ENCODE data around the gene SFXN5. TPM values are rescaled to one million over a fixed set of nuclear protein-coding genes. Genes with fewer than 3 reads are reported as not detected.
A peak's percentile ranks its signal among the peaks of the same experiment; 100 is the strongest.

Gene SFXN5
- total RNA-seq, 1 donor from 2014 or later = 15.4 TPM

DNA sequence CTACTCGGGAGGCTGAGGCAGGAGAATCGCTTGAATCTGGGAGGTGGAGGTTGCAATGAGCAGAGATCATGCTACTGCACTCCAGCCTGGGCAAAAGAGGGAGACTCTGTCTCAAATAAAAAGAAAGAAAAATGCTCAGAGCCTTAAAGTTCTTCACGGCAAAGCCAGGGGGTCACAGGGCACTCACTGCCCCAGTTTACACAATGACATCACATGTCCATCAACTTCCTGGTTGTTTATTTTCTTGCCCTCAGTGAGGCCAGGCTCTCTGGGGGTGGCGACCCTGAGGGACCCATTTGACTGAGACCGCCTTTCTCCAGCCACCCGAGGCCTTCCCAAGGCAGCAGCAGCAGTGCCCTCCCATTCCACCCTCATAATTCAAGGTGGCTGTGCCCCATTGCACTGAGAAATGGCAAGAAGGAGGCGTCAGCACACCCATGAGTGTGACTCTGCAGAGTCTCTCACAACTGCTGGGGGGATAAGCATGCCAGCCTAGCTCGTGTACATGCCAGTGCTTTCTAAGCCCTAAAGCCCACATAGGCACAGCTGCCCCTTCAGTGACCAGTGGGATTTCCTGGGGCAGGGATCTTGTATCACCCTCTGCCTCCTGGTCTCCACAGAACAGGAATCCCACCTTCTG is 50.0 kb downstream of the SFXN5 start:
- no peak for TF ChIP-seq CTCF (IDR thresholded peaks at IDR 0.05)
- ATAC-seq (no peak), DNase-seq (no peak)
- intact Hi-C loops (cut with DNase I) = no loop called here
- Histone ChIP-seq H3K27ac (no peak overlapping the region), H3K9me3 (no peaks in the 10 kb centered on the region), H3K27me3 (ENCODE audit: low read depth) (no peaks in the 10 kb centered on the region), H3K36me3 (no peaks in the 10 kb centered on the region), H3K4me1 (no peaks in the 10 kb centered on the region), H3K4me3 (no peak overlapping the region)

- ATAC-seq = peak; percentile 62 to 93
- H3K4me3 ChIP-seq = no peak overlapping the region
- H3K9me3 ChIP-seq = no peaks in the 10 kb centered on the region
- H3K4me1 ChIP-seq = no peaks in the 10 kb centered on the region
- no peaks in the 10 kb centered on the region for H3K36me3 ChIP-seq
- H3K27ac ChIP-seq = no peak overlapping the region
- H3K27me3 ChIP-seq (ENCODE audit: low read depth) = no peaks in the 10 kb centered on the region
- DNase-seq = no peak
- TF ChIP-seq CTCF (IDR thresholded peaks at IDR 0.05) = no peak
- intact Hi-C loops (cut with DNase I) = no loop called here
Measured at GRCh38 chr2:73020657-73021370, 50.7 kb downstream of the SFXN5 start.

DNA sequence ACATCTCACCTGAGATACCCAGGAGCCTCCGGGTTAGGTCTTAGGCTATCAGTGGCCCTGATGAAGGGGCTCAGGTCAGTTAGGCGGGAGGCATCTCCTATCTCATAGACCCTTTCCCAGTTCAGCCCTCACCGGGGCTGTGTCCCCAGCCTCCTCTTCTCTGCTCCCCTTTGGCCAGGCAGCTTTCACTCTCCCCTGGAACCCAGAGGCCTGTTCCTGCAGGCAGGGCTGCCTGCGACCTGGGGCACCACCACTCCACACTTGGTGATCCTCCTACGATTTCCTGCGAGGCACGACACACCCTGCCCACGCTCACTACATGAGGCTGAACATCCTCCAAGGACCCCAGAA is 51.2 kb downstream of the SFXN5 start:
- H3K36me3 ChIP-seq = no peaks in the 10 kb centered on the region
- no peak overlapping the region for H3K4me3 ChIP-seq
- H3K9me3 ChIP-seq = no peaks in the 10 kb centered on the region
- ATAC-seq (peak in 1 of 2 donors; percentile 15), DNase-seq (no peak)
- no peak for TF ChIP-seq CTCF (IDR thresholded peaks at IDR 0.05)
- H3K27me3 ChIP-seq (ENCODE audit: low read depth) = no peaks in the 10 kb centered on the region
- intact Hi-C loops (cut with DNase I) = no loop called here
- H3K4me1 ChIP-seq = no peaks in the 10 kb centered on the region
- H3K27ac ChIP-seq = no peak overlapping the region

- no peaks in the 10 kb centered on the region for H3K36me3 ChIP-seq
- TF ChIP-seq CTCF (IDR thresholded peaks at IDR 0.05) = no peak
Measured at GRCh38 chr2:73018188-73018825, 53.2 kb downstream of the SFXN5 start.

DNA sequence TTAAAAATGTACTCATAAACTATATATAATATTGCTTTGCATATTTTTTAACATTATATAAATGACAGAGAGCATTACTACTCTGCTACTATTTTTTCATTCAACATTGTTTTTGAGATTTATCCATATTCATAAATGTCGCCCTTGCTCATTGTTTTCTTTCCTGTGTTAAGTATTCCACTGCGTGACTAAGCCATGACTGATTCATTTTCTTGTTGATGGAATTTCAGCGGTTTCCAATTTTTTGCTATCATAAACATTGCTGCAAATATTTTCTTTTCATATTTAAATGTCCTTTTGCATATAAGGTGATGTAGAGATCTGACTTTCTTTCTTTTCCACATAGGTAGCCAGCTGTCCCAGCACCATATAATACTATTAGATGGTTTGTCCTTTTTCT is 57.6 kb downstream of the SFXN5 start:
- Histone ChIP-seq H3K27ac (no peak overlapping the region), H3K4me1 (no peaks in the 10 kb centered on the region), H3K36me3 (peaks cover 7% of the 10 kb centered on the region), H3K27me3 (ENCODE audit: low read depth) (no peaks in the 10 kb centered on the region), H3K9me3 (no peaks in the 10 kb centered on the region), H3K4me3 (no peak overlapping the region)
- DNase-seq (no peak), ATAC-seq (no peak)
- intact Hi-C loops (cut with DNase I) = no loop called here
- no peak for TF ChIP-seq CTCF (IDR thresholded peaks at IDR 0.05)

More at GRCh38 chr2:73018188-73018825, 53.2 kb downstream of the SFXN5 start:
- Histone ChIP-seq H3K9me3 (no peaks in the 10 kb centered on the region), H3K4me3 (no peak overlapping the region), H3K27ac (no peak overlapping the region), H3K4me1 (no peaks in the 10 kb centered on the region), H3K27me3 (ENCODE audit: low read depth) (no peaks in the 10 kb centered on the region)
- intact Hi-C loops (cut with DNase I) = no loop called here
- no peak for ATAC-seq
- DNase-seq = no peak

Data from lower lobe of right lung (tissue), 2 donors.